Retinal pigment epithelial cell (primary cell): ENCODE data around the gene OSM.

Source experiments
- DNase-seq: peaks from one replicate; pipeline ENCODE4 v3.0.0-alpha.2; 2010; ENCODE audit warnings: low read depth
- H3K4me3 ChIP-seq: 2 replicates; pipeline ENCODE4 v1.5.1; 2011; ENCODE audit warnings: mild to moderate bottlenecking, low read length, control low read depth, moderate library complexity
- TF ChIP-seq, protein P1 (sequence below): conservative IDR thresholded peaks from 2 replicates; pipeline ENCODE4 v1.5.1; 2011; ENCODE audit warnings: low read depth, low read length, control low read depth, inconsistent platforms

OSM gene

GRCh38 chr22:30224161-30224857 lies 42.3 kb downstream of the OSM start:
- TF ChIP-seq, protein P1, sequence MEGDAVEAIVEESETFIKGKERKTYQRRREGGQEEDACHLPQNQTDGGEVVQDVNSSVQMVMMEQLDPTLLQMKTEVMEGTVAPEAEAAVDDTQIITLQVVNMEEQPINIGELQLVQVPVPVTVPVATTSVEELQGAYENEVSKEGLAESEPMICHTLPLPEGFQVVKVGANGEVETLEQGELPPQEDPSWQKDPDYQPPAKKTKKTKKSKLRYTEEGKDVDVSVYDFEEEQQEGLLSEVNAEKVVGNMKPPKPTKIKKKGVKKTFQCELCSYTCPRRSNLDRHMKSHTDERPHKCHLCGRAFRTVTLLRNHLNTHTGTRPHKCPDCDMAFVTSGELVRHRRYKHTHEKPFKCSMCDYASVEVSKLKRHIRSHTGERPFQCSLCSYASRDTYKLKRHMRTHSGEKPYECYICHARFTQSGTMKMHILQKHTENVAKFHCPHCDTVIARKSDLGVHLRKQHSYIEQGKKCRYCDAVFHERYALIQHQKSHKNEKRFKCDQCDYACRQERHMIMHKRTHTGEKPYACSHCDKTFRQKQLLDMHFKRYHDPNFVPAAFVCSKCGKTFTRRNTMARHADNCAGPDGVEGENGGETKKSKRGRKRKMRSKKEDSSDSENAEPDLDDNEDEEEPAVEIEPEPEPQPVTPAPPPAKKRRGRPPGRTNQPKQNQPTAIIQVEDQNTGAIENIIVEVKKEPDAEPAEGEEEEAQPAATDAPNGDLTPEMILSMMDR = no peak
- no peak for DNase-seq
- no peak overlapping the region for H3K4me3 ChIP-seq

DNA sequence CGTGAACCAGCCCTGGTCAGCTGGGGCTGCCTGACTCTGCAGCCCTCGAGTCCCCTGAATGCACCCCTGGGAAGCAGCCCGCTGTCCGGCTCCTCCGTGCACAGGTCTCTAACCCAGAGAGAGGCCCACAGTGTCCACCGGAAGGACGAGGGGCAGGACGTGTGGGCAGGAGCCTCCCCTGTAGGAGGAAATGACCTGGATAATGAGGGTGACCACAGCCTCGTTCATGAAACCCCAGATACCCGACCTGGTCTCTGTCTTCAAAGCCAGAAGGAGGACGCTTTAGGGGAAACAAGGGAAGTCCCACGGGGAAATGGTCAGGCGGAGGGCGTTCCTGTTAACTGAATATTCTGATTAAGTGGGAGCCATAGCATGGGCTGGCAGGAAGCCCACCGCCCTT lies 43.3 kb downstream of the OSM start:
- no peak overlapping the region for H3K4me3 ChIP-seq
- TF ChIP-seq, protein P1 = no peak
- DNase-seq = no peak

DNA sequence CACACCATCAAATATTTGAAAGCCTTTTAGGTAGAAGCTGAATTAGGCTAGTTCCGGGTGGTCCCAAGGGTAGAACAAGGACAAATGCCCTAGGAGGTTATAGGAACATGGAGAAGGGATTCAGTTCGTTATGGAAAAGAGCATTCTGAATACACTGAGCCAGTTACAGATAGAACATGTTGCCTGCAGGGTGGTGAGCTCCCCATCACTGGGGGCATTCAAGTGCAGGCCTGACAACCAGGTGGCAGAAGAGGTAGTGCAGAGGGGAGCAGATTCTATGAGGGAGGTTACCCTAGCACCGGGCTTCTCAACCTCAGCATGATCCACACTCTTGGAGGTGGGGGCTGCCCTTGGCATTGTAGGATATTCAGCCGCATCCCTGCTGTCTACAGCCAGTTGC lies 44.3 kb downstream of the OSM start:
- no peak overlapping the region for H3K4me3 ChIP-seq
- TF ChIP-seq, protein P1 = no peak
- DNase-seq = no peak

GRCh38 chr22:30221121-30221992 lies 45.3 kb downstream of the OSM start:
- H3K4me3 ChIP-seq = no peak overlapping the region
- no peak for DNase-seq

GRCh38 chr22:30220338-30221012 lies 46.2 kb downstream of the OSM start:
- no peak for DNase-seq
- H3K4me3 ChIP-seq = no peak overlapping the region
- TF ChIP-seq, protein P1 = no peak

More at GRCh38 chr22:30221121-30221992, 45.3 kb downstream of the OSM start:
- TF ChIP-seq, protein P1 = no peak

- TF ChIP-seq, protein P1 = no peak
- no peak for DNase-seq
- H3K4me3 ChIP-seq = no peak overlapping the region
Measured at GRCh38 chr22:30219668-30220278, 46.9 kb downstream of the OSM start.
